ENCODE data around the gene FBXW8.

DNA sequence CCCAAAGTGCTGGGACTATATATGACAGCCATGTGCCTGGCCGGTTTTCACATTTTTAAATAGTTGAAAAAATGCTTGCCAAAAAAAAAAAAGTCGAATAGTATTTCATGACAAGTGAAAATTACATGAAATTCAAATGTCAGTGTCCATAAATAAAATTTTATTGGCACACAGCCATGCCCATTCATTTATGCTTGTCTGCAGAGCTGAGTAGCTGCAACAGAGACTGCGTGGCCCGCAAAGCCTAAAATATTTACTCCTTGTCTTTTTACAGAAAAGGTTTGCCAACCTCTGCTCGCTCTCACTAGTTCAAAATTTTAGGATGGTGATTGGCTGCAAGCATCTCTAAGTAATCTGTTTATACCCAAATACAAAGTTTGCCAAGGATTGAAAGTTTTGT, 139.3 kb downstream of the FBXW8 start:
- TF ChIP-seq CTCF (IDR thresholded peaks at IDR 0.05; ENCODE audit: low read depth, low read length, poor library complexity, severe bottlenecking) (no peak), EZH2phosphoT487 (IDR thresholded peaks at IDR 0.05; ENCODE audit: borderline replicate concordance, low read length) (no peak)
